OCI-LY1 (cell line): Measurements from ENCODE around the gene CPOX.

ENCODE experiments used
- H2AFZ ChIP-seq: fragments of 200-600 bp; sonication (generic), shearing (Covaris generic); 2 replicates; pipeline ENCODE4 v1.6.0; 2014; ENCODE audit warnings: antibody characterized with exemption, mild to moderate bottlenecking, low read length
- H3F3A ChIP-seq: fragments of 200-600 bp; sonication (generic), shearing (Covaris generic); 2 replicates; pipeline ENCODE4 v1.6.0; 2014; ENCODE audit warnings: mild to moderate bottlenecking, antibody characterized with exemption, low read length, moderate library complexity; ENCODE audit not compliant: insufficient read depth
- H3K27ac ChIP-seq: fragments of 200-600 bp; sonication (generic); 2 replicates; pipeline ENCODE4 v1.5.1; 2014; ENCODE audit warnings: low read length, mixed run types, mild to moderate bottlenecking, low read depth; ENCODE audit not compliant: poor library complexity, severe bottlenecking
- H3K27me3 ChIP-seq: fragments of 200-600 bp; sonication (generic); 2 replicates; pipeline ENCODE4 v1.6.0; 2014; ENCODE audit warnings: antibody characterized with exemption, mild to moderate bottlenecking, low read length, moderate library complexity; ENCODE audit not compliant: insufficient read depth
- H3K36me3 ChIP-seq: fragments of 200-600 bp; sonication (generic); 2 replicates; pipeline ENCODE4 v1.6.1; 2014; ENCODE audit warnings: mild to moderate bottlenecking, antibody characterized with exemption, low read length, moderate library complexity, mixed read lengths; ENCODE audit not compliant: insufficient read depth
- H3K4me1 ChIP-seq: fragments of 200-600 bp; sonication (generic); 2 replicates; pipeline ENCODE4 v1.5.1; 2014; ENCODE audit warnings: mild to moderate bottlenecking, low read length, moderate library complexity; ENCODE audit not compliant: insufficient read depth, severe bottlenecking
- H3K4me2 ChIP-seq: fragments of 200-600 bp; sonication (generic), shearing (Covaris generic); 2 replicates; pipeline ENCODE4 v1.6.1; 2014; ENCODE audit warnings: low read length
- H3K4me3 ChIP-seq: fragments of 200-600 bp; sonication (generic); 2 replicates; pipeline ENCODE4 v1.5.1; 2014; ENCODE audit warnings: low read length, low read depth, mild to moderate bottlenecking, mixed read lengths; ENCODE audit not compliant: poor library complexity, severe bottlenecking
- H3K79me2 ChIP-seq: fragments of 200-600 bp; shearing (Covaris generic); 2 replicates; pipeline ENCODE4 v1.6.1; 2016; ENCODE audit warnings: mixed run types, low read length, mixed read lengths; ENCODE audit not compliant: insufficient read depth
- H3K9ac ChIP-seq: fragments of 200-600 bp; sonication (generic), shearing (Covaris generic); 2 replicates; pipeline ENCODE4 v1.6.1; 2014; ENCODE audit warnings: mild to moderate bottlenecking, low read length, mixed read lengths
- H3K9me2 ChIP-seq: fragments of 200-600 bp; sonication (generic), shearing (Covaris generic); 2 replicates; pipeline ENCODE4 v1.6.1; 2014; ENCODE audit warnings: low read depth, mild to moderate bottlenecking, low read length, mixed read lengths
- H3K9me3 ChIP-seq: fragments of 200-600 bp; shearing (Covaris generic); 2 replicates; pipeline ENCODE4 v1.6.1; 2014; ENCODE audit warnings: low read length, mixed read lengths
- H4K20me1 ChIP-seq: fragments of 200-600 bp; sonication (generic), shearing (Covaris generic); 2 replicates; pipeline ENCODE4 v1.6.0; 2016; ENCODE audit warnings: mild to moderate bottlenecking, low read length; ENCODE audit not compliant: insufficient read depth
- EZH2 ChIP-seq: fragments of 200-600 bp; sonication (generic), shearing (Covaris generic); IDR thresholded peaks from 2 replicates; pipeline ENCODE4 v1.8.0; 2017; ENCODE audit warnings: borderline replicate concordance, mixed run types, mild to moderate bottlenecking, antibody characterized with exemption, low read length, moderate library complexity, mixed read lengths
- TF ChIP-seq, protein P1 (sequence below): fragments of 200-600 bp; sonication (generic), shearing (Covaris generic); IDR thresholded peaks from 2 replicates; pipeline ENCODE4 v1.5.1; 2017; ENCODE audit warnings: mild to moderate bottlenecking, antibody characterized with exemption, low read length, moderate library complexity, mixed read lengths

CPOX gene

DNA sequence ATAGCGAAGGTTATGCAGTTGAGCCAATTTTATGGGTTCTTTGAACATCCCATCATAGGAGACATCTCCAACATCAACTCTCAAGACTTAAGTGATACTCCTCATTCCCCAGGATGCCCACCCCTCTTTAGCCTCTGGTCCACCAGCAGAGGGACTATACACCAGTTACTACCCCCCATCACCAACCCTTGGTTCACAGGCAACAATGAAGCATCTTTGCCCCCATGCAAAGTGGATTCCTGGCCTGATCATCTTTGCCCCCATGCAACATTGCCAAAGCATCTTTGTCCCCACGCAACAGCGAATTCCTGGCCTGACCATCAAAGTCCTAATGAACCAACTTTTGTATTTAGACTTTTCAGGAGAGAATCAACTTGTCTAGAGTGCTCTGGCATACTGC, 42.6 kb downstream of the CPOX start:
- Histone ChIP-seq H3K27me3 (no peaks in the 10 kb centered on the region), H3K4me2 (no peak overlapping the region), H3K9me3 (no peaks in the 10 kb centered on the region), H3F3A (no peaks in the 10 kb centered on the region), H3K4me1 (peaks cover 43% of the 10 kb centered on the region), H3K79me2 (no peaks in the 10 kb centered on the region), H3K36me3 (no peaks in the 10 kb centered on the region), H4K20me1 (no peaks in the 10 kb centered on the region), H3K9me2 (no peaks in the 10 kb centered on the region), H3K27ac (no peak overlapping the region), H2AFZ (no peak overlapping the region), H3K4me3 (no peak overlapping the region), H3K9ac (no peak overlapping the region)
- TF ChIP-seq, protein P1, sequence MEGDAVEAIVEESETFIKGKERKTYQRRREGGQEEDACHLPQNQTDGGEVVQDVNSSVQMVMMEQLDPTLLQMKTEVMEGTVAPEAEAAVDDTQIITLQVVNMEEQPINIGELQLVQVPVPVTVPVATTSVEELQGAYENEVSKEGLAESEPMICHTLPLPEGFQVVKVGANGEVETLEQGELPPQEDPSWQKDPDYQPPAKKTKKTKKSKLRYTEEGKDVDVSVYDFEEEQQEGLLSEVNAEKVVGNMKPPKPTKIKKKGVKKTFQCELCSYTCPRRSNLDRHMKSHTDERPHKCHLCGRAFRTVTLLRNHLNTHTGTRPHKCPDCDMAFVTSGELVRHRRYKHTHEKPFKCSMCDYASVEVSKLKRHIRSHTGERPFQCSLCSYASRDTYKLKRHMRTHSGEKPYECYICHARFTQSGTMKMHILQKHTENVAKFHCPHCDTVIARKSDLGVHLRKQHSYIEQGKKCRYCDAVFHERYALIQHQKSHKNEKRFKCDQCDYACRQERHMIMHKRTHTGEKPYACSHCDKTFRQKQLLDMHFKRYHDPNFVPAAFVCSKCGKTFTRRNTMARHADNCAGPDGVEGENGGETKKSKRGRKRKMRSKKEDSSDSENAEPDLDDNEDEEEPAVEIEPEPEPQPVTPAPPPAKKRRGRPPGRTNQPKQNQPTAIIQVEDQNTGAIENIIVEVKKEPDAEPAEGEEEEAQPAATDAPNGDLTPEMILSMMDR = no peak
- no peak for TF ChIP-seq EZH2

DNA sequence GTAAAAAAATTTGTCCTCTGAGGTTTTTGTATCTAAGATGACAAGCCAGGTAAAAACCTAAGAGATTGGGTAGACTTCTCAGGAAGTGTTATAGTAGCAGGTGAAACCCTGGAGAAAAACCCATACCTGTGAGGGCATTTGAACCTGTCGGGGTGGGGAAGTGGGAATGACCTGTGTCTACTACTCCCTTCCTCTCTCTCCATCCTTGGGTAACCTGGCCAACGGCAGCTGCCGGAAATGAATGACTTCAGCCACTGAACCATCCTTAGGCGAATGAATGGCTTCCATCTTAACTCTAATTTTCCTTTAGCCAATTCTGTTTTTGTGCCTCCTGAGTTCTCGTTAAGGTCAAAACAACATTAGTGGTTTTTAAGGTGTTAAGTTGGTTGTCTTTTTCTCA, 44.9 kb downstream of the CPOX start:
- Histone ChIP-seq H3K27ac (no peak overlapping the region), H3K4me1 (peaks cover 31% of the 10 kb centered on the region), H4K20me1 (no peaks in the 10 kb centered on the region), H3K4me2 (no peak overlapping the region), H3K36me3 (no peaks in the 10 kb centered on the region), H3K4me3 (no peak overlapping the region), H3F3A (no peaks in the 10 kb centered on the region), H3K9me3 (no peaks in the 10 kb centered on the region), H2AFZ (no peak overlapping the region), H3K9ac (no peak overlapping the region), H3K27me3 (no peaks in the 10 kb centered on the region), H3K9me2 (no peaks in the 10 kb centered on the region), H3K79me2 (no peaks in the 10 kb centered on the region)
- TF ChIP-seq, protein P1 = no peak
- no peak for TF ChIP-seq EZH2

DNA sequence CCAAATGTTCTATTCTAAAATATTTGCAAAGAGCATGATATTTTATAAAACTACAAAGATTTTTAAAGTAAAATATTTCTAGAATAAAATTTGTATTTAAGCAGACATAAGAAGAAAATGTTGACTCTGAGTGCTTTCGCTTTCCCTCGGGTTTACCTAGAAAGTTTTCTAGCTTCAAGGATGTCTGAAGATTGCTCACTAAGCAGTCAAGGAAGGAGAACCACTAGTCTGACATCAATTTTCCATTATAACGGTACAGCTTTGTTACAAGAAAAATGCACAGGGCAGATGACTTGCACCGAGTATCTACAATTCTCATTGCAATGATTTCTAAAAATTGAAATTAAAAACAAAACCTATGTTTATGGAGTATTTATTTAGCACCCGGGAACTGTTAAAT, 47.5 kb downstream of the CPOX start:
- H3K79me2 ChIP-seq = no peaks in the 10 kb centered on the region
- no peaks in the 10 kb centered on the region for H3F3A ChIP-seq
- no peak overlapping the region for H3K9ac ChIP-seq
- H3K4me3 ChIP-seq = no peak overlapping the region
- H3K36me3 ChIP-seq = no peaks in the 10 kb centered on the region
- H3K27me3 ChIP-seq = no peaks in the 10 kb centered on the region
- H2AFZ ChIP-seq = no peak overlapping the region
- H4K20me1 ChIP-seq = no peaks in the 10 kb centered on the region
- H3K27ac ChIP-seq = no peak overlapping the region
- TF ChIP-seq, protein P1 = no peak
- TF ChIP-seq EZH2 = no peak
- no peak overlapping the region for H3K4me2 ChIP-seq
- H3K4me1 ChIP-seq = peaks cover 22% of the 10 kb centered on the region
- no peaks in the 10 kb centered on the region for H3K9me3 ChIP-seq
- H3K9me2 ChIP-seq = no peaks in the 10 kb centered on the region
